A549 (cell line): ENCODE results near the gene GATA5. TPM values are rescaled to one million over a fixed set of nuclear protein-coding genes. Genes with fewer than 3 reads are reported as not detected.

Source experiments
- ATAC-seq, 2 experiments: fragments of 200-7000 bp in 1 of 2; fragments of >200 bp in 1 of 2; cut with Nextera tagmentation in 1 of 2; cut with Tn5 transposase in 1 of 2; 3 replicates each; pipeline versions ENCODE4 v1.8.0 to v1.9.1; 2018 to 2020; ENCODE audit warnings: mild to moderate bottlenecking in 1 of 2, moderate library complexity in 1 of 2
- CTCF ChIA-PET: fragments of 300-600 bp; sonication (Branson Sonifier 250); formaldehyde crosslinking; extraction: SDS; loops from one replicate; lab custom pipeline; 2021; ENCODE audit warnings: antibody characterized with exemption, inconsistent platforms; lab: Yijun Ruan, JAX
- POLR2A ChIA-PET: fragments of 350-600 bp; formaldehyde crosslinking; extraction: SDS; loops from one replicate; lab custom pipeline; 2021; ENCODE audit warnings: antibody characterized with exemption, inconsistent platforms; lab: Yijun Ruan, JAX
- DNase-seq, 2 experiments: peaks; one replicate each; pipeline versions ENCODE4 v3.0.0 to v3.0.0-alpha.2; 2011 to 2016; ENCODE audit warnings: low read depth in 1 of 2, low spot score in 1 of 2
- FAIRE-seq: peaks from 2 replicates; lab custom pipeline; 2011; peaks lifted over from hg19 to GRCh38; lab: Jason Lieb, UNC
- H3K27ac ChIP-seq, 2 experiments: fragments of >200 bp; sonication (Bioruptor Twin); formaldehyde crosslinking; 3 replicates each; pipeline ENCODE4 v1.5.1; 2016 to 2017
- H3K4me1 ChIP-seq: fragments of >200 bp; sonication (Bioruptor Twin); formaldehyde crosslinking; 3 replicates; pipeline ENCODE4 v1.6.1; 2016
- H3K4me2 ChIP-seq: fragments of >200 bp; sonication (Bioruptor Twin); formaldehyde crosslinking; 3 replicates; pipeline ENCODE4 v1.6.1; 2016
- H3K4me3 ChIP-seq: fragments of >200 bp; sonication (Bioruptor Twin); formaldehyde crosslinking; 3 replicates; pipeline ENCODE4 v1.5.1; 2016
- H3K9me3 ChIP-seq: fragments of >200 bp; sonication (Bioruptor Twin); formaldehyde crosslinking; 3 replicates; pipeline ENCODE4 v1.6.1; 2016
- ATOH8 ChIP-seq: fragments of 250-450 bp; sonication (Bioruptor Pico); IDR thresholded peaks from 2 replicates; pipeline ENCODE4 v1.5.0; 2020; ENCODE audit warnings: low read depth, mild to moderate bottlenecking, moderate library complexity
- BCL3 ChIP-seq: fragments of >200 bp; sonication (Bioruptor Twin); formaldehyde crosslinking; IDR thresholded peaks from 3 replicates; pipeline ENCODE4 v1.6.1; 2016
- BHLHE40 ChIP-seq: IDR thresholded peaks from 2 replicates; pipeline ENCODE4 v1.6.1; 2012; ENCODE audit warnings: low read depth, low read length, inconsistent platforms
- FOSB ChIP-seq: fragments of 250-450 bp; sonication (Bioruptor Pico); IDR thresholded peaks from 2 replicates; pipeline ENCODE4 v1.5.0; 2020; ENCODE audit warnings: mild to moderate bottlenecking, moderate library complexity
- FOXS1 ChIP-seq: fragments of 250-450 bp; sonication (Bioruptor Pico); IDR thresholded peaks from 2 replicates; pipeline ENCODE4 v1.5.0; 2020; ENCODE audit warnings: mild to moderate bottlenecking, moderate library complexity
- GATA3 ChIP-seq: IDR thresholded peaks from 2 replicates; pipeline ENCODE4 v1.6.1; 2012; ENCODE audit warnings: borderline replicate concordance
- HDAC2 ChIP-seq: fragments of 200-600 bp; sonication (generic); IDR thresholded peaks from 2 replicates; pipeline ENCODE4 v1.6.1; 2016
- HEYL ChIP-seq: fragments of 250-450 bp; sonication (Bioruptor Pico); IDR thresholded peaks from 2 replicates; pipeline ENCODE4 v1.8.0; 2021; ENCODE audit warnings: mild to moderate bottlenecking, moderate library complexity
- HMGXB4 ChIP-seq: fragments of 250-450 bp; sonication (Bioruptor Pico); IDR thresholded peaks from 2 replicates; pipeline ENCODE4 v1.5.0; 2021; ENCODE audit warnings: mild to moderate bottlenecking, moderate library complexity, borderline replicate concordance
- HOXB13 ChIP-seq: fragments of 250-450 bp; sonication (Bioruptor Pico); IDR thresholded peaks from 2 replicates; pipeline ENCODE4 v1.5.0; 2020; ENCODE audit warnings: low read depth, mild to moderate bottlenecking, moderate library complexity
- MAFK ChIP-seq: fragments of 450-650 bp; IDR thresholded peaks from 2 replicates; pipeline ENCODE4 v1.6.1; 2014; ENCODE audit not compliant: partially characterized antibody
- MAX ChIP-seq: IDR thresholded peaks from 2 replicates; pipeline ENCODE4 v1.6.1; 2012
- MAZ ChIP-seq: fragments of 150-350 bp; IDR thresholded peaks from 2 replicates; pipeline ENCODE4 v1.6.1; 2014; ENCODE audit warnings: antibody characterized with exemption, low read depth, low read length, borderline replicate concordance
- PBX3 ChIP-seq: IDR thresholded peaks from 2 replicates; pipeline ENCODE4 v1.6.1; 2012
- RARB ChIP-seq: fragments of 250-450 bp; sonication (Bioruptor Pico); IDR thresholded peaks from 2 replicates; pipeline ENCODE4 v1.8.0; 2021; ENCODE audit warnings: mild to moderate bottlenecking, moderate library complexity
- RFX5 ChIP-seq: fragments of 450-650 bp; IDR thresholded peaks from 2 replicates; pipeline ENCODE4 v1.7.1; 2014; ENCODE audit warnings: antibody characterized with exemption, mild to moderate bottlenecking, moderate library complexity
- SREBF2 ChIP-seq: fragments of 450-650 bp; IDR thresholded peaks from 2 replicates; pipeline ENCODE4 v1.6.1; 2014; ENCODE audit warnings: mild to moderate bottlenecking, moderate library complexity
- TP53 ChIP-seq: fragments of 250-450 bp; sonication (Bioruptor Pico); IDR thresholded peaks from 2 replicates; pipeline ENCODE4 v1.5.0; 2021; ENCODE audit warnings: mild to moderate bottlenecking, moderate library complexity
- ZC3H11A ChIP-seq: fragments of 450-650 bp; IDR thresholded peaks from 2 replicates; pipeline ENCODE4 v1.6.1; 2014; ENCODE audit warnings: antibody characterized with exemption, mild to moderate bottlenecking
- WGBS: methylation state at CpG from one replicate; pipeline ENCODE4 v1.1.6; 2017; ENCODE audit errors: missing lambda C conversion rate; 5-methylcytosine and 5-hydroxymethylcytosine counted together
- polyA plus RNA-seq, 4 experiments: library from polyadenylated mRNA; depleted of rRNA in 3 of 4; stranded (reverse); fragments of >200 nt; fragmentation: RNase III in 1 of 4; extraction: RNeasy Plus Mini Kit Qiagen cat#74134 plus additional on column Dnase treatment in 1 of 4; gene quantifications; 2 replicates in 3 of 4; 3 replicates in 1 of 4; pipeline ENCODE4 v1.2.3, GENCODE V29; 2011 to 2017

Gene GATA5
- polyA plus RNA-seq, 2 of the 4 experiments (the other 2 are of a cell fraction) = 0.21 to 0.72 TPM

- CTCF ChIA-PET = interaction anchor here (1.3 to 2.7 kb wide), 2 partner anchors 9 to 19 kb away, joined by 3 to 9 read pairs; no protein-coding TSS in a partner anchor
- WGBS = 69% methylated on average over 22 of the region's 41 CpGs
Observed at GRCh38 chr20:62458275-62459251, 17.2 kb downstream of the GATA5 start.

GRCh38 chr20:62457831-62458230 is 18.0 kb downstream of the GATA5 start:
- H3K9me3 ChIP-seq = no peaks in the 10 kb centered on the region
- ATAC-seq (no peak), DNase-seq (no peak), FAIRE-seq (no peak)
- H3K4me3 ChIP-seq = no peak overlapping the region
- POLR2A ChIA-PET = no interaction called here
- no peak for TF ChIP-seq MAZ
- no peak overlapping the region for H3K27ac ChIP-seq
- CTCF ChIA-PET = interaction anchor here (2.7 kb wide), 1 partner anchor 9 kb away, joined by 9 read pairs; no protein-coding TSS in a partner anchor
- H3K4me1 ChIP-seq = no peaks in the 10 kb centered on the region
- 63% methylated on average over 18 of the region's 20 CpGs for WGBS
- H3K4me2 ChIP-seq = no peak overlapping the region

More at GRCh38 chr20:62458275-62459251, 17.2 kb downstream of the GATA5 start:
- POLR2A ChIA-PET = no interaction called here
- no peak overlapping the region for H3K4me2 ChIP-seq
- ATAC-seq = no peak
- no peaks in the 10 kb centered on the region for H3K4me1 ChIP-seq
- TF ChIP-seq SREBF2 (no peak), MAFK (no peak), HEYL (CRISPR knock-in tag) (no peak), ZC3H11A (no peak), FOSB (CRISPR knock-in tag) (no peak), ATOH8 (no peak), FOXS1 (no peak), TP53 (CRISPR knock-in tag) (no peak), HDAC2 (no peak), RFX5 (no peak), HOXB13 (CRISPR knock-in tag) (no peak), MAX (no peak), BCL3 (no peak), PBX3 (no peak), MAZ (no peak), RARB (CRISPR knock-in tag) (no peak), HMGXB4 (no peak), BHLHE40 (no peak), GATA3 (no peak)
- no peak for FAIRE-seq
- no peaks in the 10 kb centered on the region for H3K9me3 ChIP-seq
- no peak overlapping the region for H3K27ac ChIP-seq
- H3K4me3 ChIP-seq = no peak overlapping the region
- no peak for DNase-seq
